Parathyroid adenoma (tissue), 2 donors: ENCODE results near the gene DOCK6.
A peak's percentile ranks its signal among the peaks of the same experiment; 100 is the strongest.

Experiments
- H2AFZ ChIP-seq: fragments of 300-600 bp; sonication (generic); one replicate; pipeline ENCODE4 v1.7.0; 2017; ENCODE audit warnings: antibody characterized with exemption, mild to moderate bottlenecking
- H3K27ac ChIP-seq: fragments of 300-600 bp; sonication (generic); one replicate; pipeline ENCODE4 v1.7.0; 2017
- H3K27me3 ChIP-seq: fragments of 300-600 bp; sonication (generic); one replicate; pipeline ENCODE4 v1.7.0; 2017; ENCODE audit warnings: low read length; ENCODE audit not compliant: control insufficient read depth, insufficient read depth
- H3K36me3 ChIP-seq: fragments of 300-600 bp; sonication (generic); one replicate; pipeline ENCODE4 v1.7.0; 2017; ENCODE audit warnings: low read length; ENCODE audit not compliant: control insufficient read depth, insufficient read depth
- H3K4me1 ChIP-seq: fragments of 300-600 bp; sonication (generic); one replicate; pipeline ENCODE4 v1.7.0; 2017; ENCODE audit warnings: control low read depth
- H3K4me2 ChIP-seq: fragments of 300-600 bp; sonication (generic); one replicate; pipeline ENCODE4 v1.7.0; 2017; ENCODE audit warnings: low read length
- H3K4me3 ChIP-seq: fragments of 300-600 bp; sonication (generic); one replicate; pipeline ENCODE4 v1.7.0; 2017; ENCODE audit warnings: low read depth, low read length
- H3K79me2 ChIP-seq: fragments of 300-600 bp; sonication (generic); one replicate; pipeline ENCODE4 v1.7.0; 2017; ENCODE audit warnings: control low read depth
- H3K9ac ChIP-seq: fragments of 300-600 bp; sonication (generic); one replicate; pipeline ENCODE4 v1.7.0; 2017; ENCODE audit warnings: mild to moderate bottlenecking
- H3K9me3 ChIP-seq: fragments of 300-600 bp; sonication (generic); one replicate; pipeline ENCODE4 v1.7.0; 2017; ENCODE audit warnings: low read length; ENCODE audit not compliant: control insufficient read depth
- CTCF ChIP-seq: fragments of 300-600 bp; sonication (generic); IDR thresholded peaks from one replicate; pipeline ENCODE4 v1.7.0; 2017; ENCODE audit warnings: antibody characterized with exemption, mild to moderate bottlenecking
- donor health status: primary hyperparathyroidism.

DOCK6 gene

GRCh38 chr19:11264452-11265176, 2.3 kb upstream of the DOCK6 start:
- no peaks in the 10 kb centered on the region for H3K4me1 ChIP-seq
- no peak overlapping the region for H3K4me2 ChIP-seq
- H3K4me3 ChIP-seq, result no peak overlapping the region
- TF ChIP-seq CTCF, result no peak
- no peak overlapping the region for H2AFZ ChIP-seq
- no peaks in the 10 kb centered on the region for H3K27me3 ChIP-seq
- H3K79me2 ChIP-seq, result no peaks in the 10 kb centered on the region
- H3K9me3 ChIP-seq, result no peaks in the 10 kb centered on the region
- no peaks in the 10 kb centered on the region for H3K36me3 ChIP-seq
- H3K27ac ChIP-seq, result no peak overlapping the region
- no peak overlapping the region for H3K9ac ChIP-seq

GRCh38 chr19:11263726-11264125, 1.4 kb upstream of the DOCK6 start:
- Histone ChIP-seq H3K4me3 (no peak overlapping the region), H3K9me3 (no peaks in the 10 kb centered on the region), H3K4me1 (no peaks in the 10 kb centered on the region), H3K79me2 (no peaks in the 10 kb centered on the region), H3K27ac (no peak overlapping the region), H3K36me3 (no peaks in the 10 kb centered on the region), H3K9ac (no peak overlapping the region), H3K27me3 (no peaks in the 10 kb centered on the region), H2AFZ (no peak overlapping the region), H3K4me2 (no peak overlapping the region)
- TF ChIP-seq CTCF, result no peak

- Histone ChIP-seq H3K9ac (no peak overlapping the region), H3K27ac (peak overlapping the region; percentile 68), H3K9me3 (no peaks in the 10 kb centered on the region), H3K4me3 (peak overlapping the region; percentile 68), H2AFZ (peak overlapping the region; percentile 99), H3K79me2 (no peaks in the 10 kb centered on the region), H3K4me1 (no peaks in the 10 kb centered on the region), H3K27me3 (no peaks in the 10 kb centered on the region), H3K36me3 (no peaks in the 10 kb centered on the region), H3K4me2 (peak overlapping the region; percentile 78)
- no peak for TF ChIP-seq CTCF
Observed at GRCh38 chr19:11261431-11261970, 823 bp downstream of the DOCK6 start.

GRCh38 chr19:11260996-11261395, 1.3 kb downstream of the DOCK6 start:
- H3K27me3 ChIP-seq, result no peaks in the 10 kb centered on the region
- no peak for TF ChIP-seq CTCF
- no peak overlapping the region for H3K4me3 ChIP-seq
- no peak overlapping the region for H3K9ac ChIP-seq
- H3K4me1 ChIP-seq, result no peaks in the 10 kb centered on the region
- H3K27ac ChIP-seq, result no peak overlapping the region
- H3K79me2 ChIP-seq, result no peaks in the 10 kb centered on the region
- H2AFZ ChIP-seq, result no peak overlapping the region
- no peaks in the 10 kb centered on the region for H3K36me3 ChIP-seq
- H3K4me2 ChIP-seq, result no peak overlapping the region
- no peaks in the 10 kb centered on the region for H3K9me3 ChIP-seq

GRCh38 chr19:11257846-11258380, 4.4 kb downstream of the DOCK6 start:
- no peak for TF ChIP-seq CTCF
- H3K36me3 ChIP-seq, result no peaks in the 10 kb centered on the region
- H3K9ac ChIP-seq, result no peak overlapping the region
- H3K79me2 ChIP-seq, result no peaks in the 10 kb centered on the region
- no peak overlapping the region for H2AFZ ChIP-seq
- H3K4me2 ChIP-seq, result no peak overlapping the region
- H3K27ac ChIP-seq, result no peak overlapping the region
- no peaks in the 10 kb centered on the region for H3K4me1 ChIP-seq
- H3K4me3 ChIP-seq, result no peak overlapping the region
- no peaks in the 10 kb centered on the region for H3K27me3 ChIP-seq
- H3K9me3 ChIP-seq, result no peaks in the 10 kb centered on the region
